Small intestine (tissue), 7 donors: ENCODE results near the gene BCAS3. TPM values are rescaled to one million over a fixed set of nuclear protein-coding genes. Genes with fewer than 3 reads are reported as not detected.
"Not testable (repeated sequence)": the region's sequence is repeated elsewhere in the genome, so short reads cannot be mapped to it uniquely, and the experiment has no call there.

Experiments used
- DNase-seq, 2 donors: peaks; one replicate each; pipeline versions ENCODE4 v3.0.0 to v3.0.0-alpha.2; 2013
- FAIRE-seq: peaks from 2 replicates; lab custom pipeline; 2012; peaks lifted over from hg19 to GRCh38; lab: Jason Lieb, UNC
- H3K27ac ChIP-seq, 3 donors: one replicate each; pipeline ENCODE4 v1.5.1; 2013; ENCODE audit warnings: low read length in 2 of 3, mild to moderate bottlenecking in 2 of 3, control low read depth in 1 of 3, inconsistent platforms in 1 of 3, low read depth in 1 of 3, moderate library complexity in 1 of 3
- H3K27me3 ChIP-seq, 3 donors: one replicate each; pipeline ENCODE4 v1.6.1; 2013; ENCODE audit warnings: low read length in 3 of 3, inconsistent platforms in 1 of 3; ENCODE audit not compliant: control insufficient read depth in 3 of 3, insufficient read depth in 3 of 3
- H3K36me3 ChIP-seq, 3 donors: one replicate each; pipeline ENCODE4 v1.6.1; 2013; ENCODE audit warnings: low read length in 3 of 3, inconsistent platforms in 1 of 3, low read depth in 1 of 3, mild to moderate bottlenecking in 1 of 3, moderate library complexity in 1 of 3; ENCODE audit not compliant: control insufficient read depth in 3 of 3, insufficient read depth in 2 of 3
- H3K4me1 ChIP-seq, 3 donors: one replicate each; pipeline ENCODE4 v1.6.1; 2013; ENCODE audit warnings: low read length in 2 of 3, inconsistent platforms in 1 of 3, low read depth in 1 of 3, mild to moderate bottlenecking in 1 of 3, moderate library complexity in 1 of 3; ENCODE audit not compliant: control insufficient read depth in 3 of 3, insufficient read depth in 2 of 3
- H3K4me3 ChIP-seq, 3 donors: one replicate each; pipeline ENCODE4 v1.5.1; 2013; ENCODE audit warnings: low read length in 3 of 3, control low read depth in 1 of 3, inconsistent platforms in 1 of 3, low read depth in 1 of 3, mild to moderate bottlenecking in 1 of 3, moderate library complexity in 1 of 3
- H3K9me3 ChIP-seq, 2 donors: one replicate each; pipeline ENCODE4 v1.6.1; 2013; ENCODE audit warnings: low read depth in 1 of 2, low read length in 1 of 2; ENCODE audit not compliant: control insufficient read depth in 2 of 2, insufficient read depth in 1 of 2
- WGBS, 3 donors: extraction: QIAGEN DNeasy Blood & Tissue Kit; methylation state at CpG; one replicate each; pipeline ENCODE4 v1.1.7; 2013; 5-methylcytosine and 5-hydroxymethylcytosine counted together
- polyA plus RNA-seq, 4 donors: library from polyadenylated mRNA; stranded (reverse) in 3 of 4; unstranded in 1 of 4; fragments of 200-250 nt in 3 of 4; fragments of 120-200 nt in 1 of 4; gene quantifications; one replicate each; pipeline versions ENCODE4 v1.2.1 to v1.2.3, GENCODE V29; 2013
- donor health status: healthy with polysubstance abuse.
- donor health status: control.
- donor health status: control.
- donor health status: Bipolar disorder and iron deficiency.
- donor health status: healthy.

The BCAS3 gene
- polyA plus RNA-seq, 4 donors: 4.4 to 10.5 (median 4.8) TPM

- H3K4me3 ChIP-seq: no peak overlapping the region
- FAIRE-seq: no peak
- DNase-seq: no peak
Observed at GRCh38 chr17:60792250-60792898, 114.7 kb downstream of the BCAS3 start.

GRCh38 chr17:60798576-60798975 is 120.9 kb downstream of the BCAS3 start:
- H3K9me3 ChIP-seq: no peaks in the 10 kb centered on the region
- H3K27me3 ChIP-seq: no peaks in the 10 kb centered on the region
- H3K4me3 ChIP-seq: no peak overlapping the region
- H3K4me1 ChIP-seq: no peaks in the 10 kb centered on the region
- 68 to 89% (median 87%) methylated on average over 8 of the region's 8 CpGs for WGBS, 3 donors
- no peaks in the 10 kb centered on the region for H3K36me3 ChIP-seq
- FAIRE-seq (no peak), DNase-seq (no peak)
- H3K27ac ChIP-seq: no peak overlapping the region

More at GRCh38 chr17:60792250-60792898, 114.7 kb downstream of the BCAS3 start:
- Histone ChIP-seq H3K9me3 (no peaks in the 10 kb centered on the region), H3K27me3 (no peaks in the 10 kb centered on the region), H3K36me3 (no peaks in the 10 kb centered on the region), H3K27ac (no peak overlapping the region), H3K4me1 (no peaks in the 10 kb centered on the region)
- WGBS, 3 donors: 88 to 92% (median 88%) methylated on average over 9 to 10 of the region's 10 CpGs

- Histone ChIP-seq H3K27ac (no peak overlapping the region), H3K4me1 (no peaks in the 10 kb centered on the region), H3K36me3 (no peaks in the 10 kb centered on the region), H3K27me3 (no peaks in the 10 kb centered on the region), H3K4me3 (no peak overlapping the region), H3K9me3 (no peaks in the 10 kb centered on the region)
- whole genome bisulfite sequencing, 3 donors: 90 to 95% (median 94%) methylated on average over 6 of the region's 6 CpGs
- no peak for DNase-seq
- FAIRE-seq: no peak
Observed at GRCh38 chr17:60802377-60802776, 124.7 kb downstream of the BCAS3 start.

GRCh38 chr17:60803059-60803458 is 125.4 kb downstream of the BCAS3 start:
- Histone ChIP-seq H3K9me3 (no peaks in the 10 kb centered on the region), H3K27ac (no peak overlapping the region), H3K36me3 (no peaks in the 10 kb centered on the region), H3K4me1 (no peaks in the 10 kb centered on the region), H3K27me3 (no peaks in the 10 kb centered on the region), H3K4me3 (no peak overlapping the region)
- no peak for DNase-seq
- WGBS, 3 donors: 90 to 95% (median 91%) methylated on average over 6 of the region's 6 CpGs
- FAIRE-seq: no peak

- DNase-seq: no peak
- Histone ChIP-seq H3K4me1 (no peaks in the 10 kb centered on the region), H3K27me3 (no peaks in the 10 kb centered on the region), H3K36me3 (no peaks in the 10 kb centered on the region), H3K27ac (no peak overlapping the region), H3K4me3 (no peak overlapping the region), H3K9me3 (no peaks in the 10 kb centered on the region)
- FAIRE-seq: no peak
- 94 to 97% (median 95%) methylated on average over 3 of the region's 3 CpGs for WGBS, 3 donors
Observed at GRCh38 chr17:60804831-60805230, 127.2 kb downstream of the BCAS3 start.

- no peaks in the 10 kb centered on the region for H3K4me1 ChIP-seq
- no peak for FAIRE-seq
- H3K9me3 ChIP-seq: peaks cover 0 to 12% of the 10 kb centered on the region in 2 donors
- 97 to 100% (median 99%) methylated on average over 1 of the region's 1 CpG for WGBS, 3 donors
- no peak overlapping the region for H3K27ac ChIP-seq
- H3K36me3 ChIP-seq: peaks cover 0 to 10% (median 0%) of the 10 kb centered on the region in 3 donors
- no peak for DNase-seq
- H3K4me3 ChIP-seq: no peak overlapping the region
- H3K27me3 ChIP-seq: no peaks in the 10 kb centered on the region
Observed at GRCh38 chr17:60809421-60809820, 131.8 kb downstream of the BCAS3 start.

GRCh38 chr17:60814941-60815340 is 137.3 kb downstream of the BCAS3 start:
- WGBS, 3 donors: 52 to 68% (median 63%) methylated on average over 2 of the region's 2 CpGs
- FAIRE-seq, H3K27me3 ChIP-seq, H3K36me3 ChIP-seq, H3K27ac ChIP-seq, DNase-seq, H3K4me3 ChIP-seq, H3K4me1 ChIP-seq: not testable (repeated sequence)
- peaks cover 0 to 15% of the 10 kb centered on the region in 2 donors for H3K9me3 ChIP-seq

GRCh38 chr17:60817192-60817591 is 139.5 kb downstream of the BCAS3 start:
- WGBS, 3 donors: 62 to 79% (median 78%) methylated on average over 1 of the region's 1 CpG
- DNase-seq (no peak), FAIRE-seq (no peak)
- H3K27me3 ChIP-seq: no peaks in the 10 kb centered on the region
- peaks cover 0 to 6% of the 10 kb centered on the region in 2 donors for H3K9me3 ChIP-seq
- no peak overlapping the region for H3K4me3 ChIP-seq
- H3K4me1 ChIP-seq: no peaks in the 10 kb centered on the region
- H3K27ac ChIP-seq: no peak overlapping the region
- H3K36me3 ChIP-seq: no peaks in the 10 kb centered on the region
